SU-DHL-6 (cell line): Measurements from ENCODE around the gene OXSR1.
"Not testable (repeated sequence)": the region's sequence is repeated elsewhere in the genome, so short reads cannot be mapped to it uniquely, and the experiment has no call there.

Experiments used
- H2AFZ ChIP-seq: fragments of 200-600 bp; sonication (generic); 2 replicates; pipeline ENCODE4 v1.6.1; 2014; ENCODE audit warnings: low read depth, mild to moderate bottlenecking, moderate library complexity, mixed read lengths, antibody characterized with exemption, low read length; ENCODE audit not compliant: severe bottlenecking
- H3F3A ChIP-seq: fragments of 200-600 bp; shearing (Covaris generic); 2 replicates; pipeline ENCODE4 v1.6.0; 2016; ENCODE audit warnings: antibody characterized with exemption, mild to moderate bottlenecking; ENCODE audit not compliant: insufficient read depth
- H3K27ac ChIP-seq: fragments of 200-600 bp; sonication (generic); 2 replicates; pipeline ENCODE4 v1.5.1; 2016; ENCODE audit warnings: low read depth, mild to moderate bottlenecking, low read length, moderate library complexity, mixed read lengths
- H3K27me3 ChIP-seq: fragments of 200-600 bp; sonication (generic), shearing (Covaris generic); 2 replicates; pipeline ENCODE4 v1.6.0; 2014; ENCODE audit warnings: mild to moderate bottlenecking, low read length
- H3K36me3 ChIP-seq: fragments of 200-600 bp; sonication (generic); 2 replicates; pipeline ENCODE4 v1.6.1; 2014; ENCODE audit warnings: mild to moderate bottlenecking, low read length, mixed read lengths
- H3K4me2 ChIP-seq: fragments of 300-600, 200-600 bp; shearing (Covaris generic), sonication (generic); 2 replicates; pipeline ENCODE4 v1.6.0; 2014; ENCODE audit warnings: low read length, low read depth, mild to moderate bottlenecking; ENCODE audit not compliant: poor library complexity, severe bottlenecking
- H3K4me3 ChIP-seq: fragments of 200-600 bp; sonication (generic); 2 replicates; pipeline ENCODE4 v1.5.1; 2014; ENCODE audit warnings: antibody characterized with exemption, low read length, mild to moderate bottlenecking, mixed read lengths; ENCODE audit not compliant: insufficient read depth, poor library complexity, severe bottlenecking
- H3K79me2 ChIP-seq: fragments of 200-600 bp; sonication (generic); 2 replicates; pipeline ENCODE4 v1.6.1; 2014; ENCODE audit warnings: mild to moderate bottlenecking, low read length, moderate library complexity; ENCODE audit not compliant: insufficient read depth
- H3K9ac ChIP-seq: fragments of 200-600 bp; sonication (generic); 2 replicates; pipeline ENCODE4 v1.7.0; 2014; ENCODE audit warnings: mild to moderate bottlenecking, low read length
- H3K9me2 ChIP-seq: fragments of 200-600 bp; sonication (generic); replicated peaks from 2 replicates; pipeline ENCODE4 v1.6.1; 2014; ENCODE audit warnings: low read length; ENCODE audit not compliant: insufficient read depth
- H3K9me3 ChIP-seq: fragments of 200-600 bp; sonication (generic); 2 replicates; pipeline ENCODE4 v1.6.1; 2014; ENCODE audit warnings: low read length, mixed read lengths; ENCODE audit not compliant: insufficient read depth
- H4K20me1 ChIP-seq: fragments of 200-600 bp; sonication (generic); 2 replicates; pipeline ENCODE4 v1.6.1; 2014; ENCODE audit warnings: low read depth, mild to moderate bottlenecking, antibody characterized with exemption, low read length, moderate library complexity, mixed read lengths
- EZH2phosphoT487 ChIP-seq: fragments of 200-600 bp; sonication (generic), shearing (Covaris generic); conservative IDR thresholded peaks from 2 replicates; pipeline ENCODE4 v1.6.1; 2018; ENCODE audit warnings: mild to moderate bottlenecking, antibody characterized with exemption, low read length, moderate library complexity, mixed read lengths
- TF ChIP-seq, protein P1 (sequence below): fragments of 200-600 bp; sonication (generic); IDR thresholded peaks from one replicate; pipeline ENCODE4 v1.5.1; 2017; ENCODE audit warnings: antibody characterized with exemption, mild to moderate bottlenecking, low read length, moderate library complexity; ENCODE audit not compliant: insufficient read depth, poor library complexity, severe bottlenecking

The OXSR1 gene

DNA sequence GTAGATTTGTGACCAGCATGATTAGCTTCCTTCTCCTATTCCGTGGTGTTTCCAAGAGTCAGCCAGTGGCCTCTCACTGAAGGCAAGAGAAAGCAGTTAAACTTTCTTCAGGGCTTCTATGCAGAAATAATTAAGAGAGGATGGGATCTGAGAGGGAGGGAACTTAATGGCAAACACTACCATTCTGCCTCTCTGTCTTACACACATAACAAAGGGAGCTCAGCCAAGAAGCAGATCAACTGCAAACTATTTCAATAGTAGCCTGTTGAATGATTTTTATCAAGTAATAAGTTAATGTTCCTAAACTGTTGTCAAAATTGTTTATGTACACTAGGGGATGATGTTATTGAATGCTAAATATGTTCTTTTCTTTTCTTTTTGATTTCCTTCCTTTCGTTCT lies 11.8 kb downstream of the OXSR1 start:
- Histone ChIP-seq H3K4me3 (no peak overlapping the region), H3F3A (no peaks in the 10 kb centered on the region), H4K20me1 (peaks cover 24% of the 10 kb centered on the region; the same call in 1 of the 2 replicates), H3K9ac (no peak overlapping the region), H3K79me2 (peaks cover 97% of the 10 kb centered on the region), H3K27me3 (no peaks in the 10 kb centered on the region), H3K9me2 (no peaks in the 10 kb centered on the region), H2AFZ (no peak overlapping the region), H3K4me2 (no peak overlapping the region), H3K9me3 (no peaks in the 10 kb centered on the region), H3K36me3 (no peaks in the 10 kb centered on the region), H3K27ac (no peak overlapping the region)
- TF ChIP-seq EZH2phosphoT487, result no peak
- TF ChIP-seq, protein P1, sequence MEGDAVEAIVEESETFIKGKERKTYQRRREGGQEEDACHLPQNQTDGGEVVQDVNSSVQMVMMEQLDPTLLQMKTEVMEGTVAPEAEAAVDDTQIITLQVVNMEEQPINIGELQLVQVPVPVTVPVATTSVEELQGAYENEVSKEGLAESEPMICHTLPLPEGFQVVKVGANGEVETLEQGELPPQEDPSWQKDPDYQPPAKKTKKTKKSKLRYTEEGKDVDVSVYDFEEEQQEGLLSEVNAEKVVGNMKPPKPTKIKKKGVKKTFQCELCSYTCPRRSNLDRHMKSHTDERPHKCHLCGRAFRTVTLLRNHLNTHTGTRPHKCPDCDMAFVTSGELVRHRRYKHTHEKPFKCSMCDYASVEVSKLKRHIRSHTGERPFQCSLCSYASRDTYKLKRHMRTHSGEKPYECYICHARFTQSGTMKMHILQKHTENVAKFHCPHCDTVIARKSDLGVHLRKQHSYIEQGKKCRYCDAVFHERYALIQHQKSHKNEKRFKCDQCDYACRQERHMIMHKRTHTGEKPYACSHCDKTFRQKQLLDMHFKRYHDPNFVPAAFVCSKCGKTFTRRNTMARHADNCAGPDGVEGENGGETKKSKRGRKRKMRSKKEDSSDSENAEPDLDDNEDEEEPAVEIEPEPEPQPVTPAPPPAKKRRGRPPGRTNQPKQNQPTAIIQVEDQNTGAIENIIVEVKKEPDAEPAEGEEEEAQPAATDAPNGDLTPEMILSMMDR, result no peak

DNA sequence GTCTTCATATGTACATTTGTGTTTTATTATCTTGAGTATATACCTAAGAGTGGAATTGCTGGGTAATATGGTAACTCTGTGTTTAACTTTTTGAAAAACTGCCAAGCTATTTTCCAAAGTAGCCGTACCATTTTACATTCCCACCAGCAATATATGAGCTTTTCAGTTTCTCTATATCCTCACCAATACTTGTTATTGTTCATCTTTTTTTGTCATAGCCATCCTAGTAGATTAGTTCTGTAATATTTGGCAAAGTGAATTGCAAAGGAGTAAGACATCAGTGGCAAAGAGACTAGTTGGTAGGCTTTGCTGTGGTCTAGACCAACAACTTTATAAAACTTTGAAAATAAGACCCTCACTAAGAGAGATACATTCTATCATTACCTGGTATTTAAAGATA lies 21.4 kb downstream of the OXSR1 start:
- Histone ChIP-seq H3K4me3 (no peak overlapping the region), H3K79me2 (peaks cover 25% of the 10 kb centered on the region), H3K9ac (no peak overlapping the region), H3K27me3 (no peaks in the 10 kb centered on the region), H3K27ac (no peak overlapping the region), H3K36me3 (peaks cover 43% of the 10 kb centered on the region), H3K4me2 (no peak overlapping the region), H4K20me1 (0 out of 2 replicates have a peak, but pooled peaks cover 4% of the 10 kb centered on the region), H3K9me3 (peaks cover 4% of the 10 kb centered on the region; the same call in 1 of the 2 replicates), H3K9me2 (no peaks in the 10 kb centered on the region), H3F3A (no peaks in the 10 kb centered on the region), H2AFZ (no peak overlapping the region)
- TF ChIP-seq EZH2phosphoT487, result no peak
- TF ChIP-seq, protein P1, result no peak

DNA sequence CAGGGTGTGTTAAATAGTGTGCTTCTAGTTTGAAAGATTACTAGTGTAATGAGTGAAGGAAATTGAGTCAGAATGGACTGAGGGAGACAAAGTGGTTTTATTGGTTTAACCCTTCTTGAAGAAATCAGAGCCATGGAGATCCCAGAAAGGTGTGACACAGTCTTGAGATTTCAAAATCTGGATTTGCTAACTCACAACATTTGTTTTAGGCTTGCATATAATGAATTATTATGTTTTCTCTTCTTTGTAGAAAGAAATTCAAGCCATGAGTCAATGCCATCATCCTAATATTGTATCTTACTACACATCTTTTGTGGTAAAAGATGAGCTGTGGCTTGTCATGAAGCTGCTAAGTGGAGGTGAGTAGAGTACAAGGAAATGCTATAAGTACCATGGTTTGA lies 25.1 kb downstream of the OXSR1 start:
- H3K27ac ChIP-seq, result no peak overlapping the region
- no peaks in the 10 kb centered on the region for H4K20me1 ChIP-seq
- no peak for TF ChIP-seq EZH2phosphoT487
- TF ChIP-seq, protein P1, result no peak
- no peaks in the 10 kb centered on the region for H3F3A ChIP-seq
- H2AFZ ChIP-seq, result no peak overlapping the region
- no peak overlapping the region for H3K9ac ChIP-seq
- H3K9me2 ChIP-seq, result no peaks in the 10 kb centered on the region
- no peak overlapping the region for H3K4me2 ChIP-seq
- no peak overlapping the region for H3K4me3 ChIP-seq
- H3K36me3 ChIP-seq, result peaks cover 32% of the 10 kb centered on the region
- peaks cover 13% of the 10 kb centered on the region for H3K79me2 ChIP-seq
- H3K9me3 ChIP-seq, result peaks cover 4% of the 10 kb centered on the region; the same call in 1 of the 2 replicates
- no peaks in the 10 kb centered on the region for H3K27me3 ChIP-seq

DNA sequence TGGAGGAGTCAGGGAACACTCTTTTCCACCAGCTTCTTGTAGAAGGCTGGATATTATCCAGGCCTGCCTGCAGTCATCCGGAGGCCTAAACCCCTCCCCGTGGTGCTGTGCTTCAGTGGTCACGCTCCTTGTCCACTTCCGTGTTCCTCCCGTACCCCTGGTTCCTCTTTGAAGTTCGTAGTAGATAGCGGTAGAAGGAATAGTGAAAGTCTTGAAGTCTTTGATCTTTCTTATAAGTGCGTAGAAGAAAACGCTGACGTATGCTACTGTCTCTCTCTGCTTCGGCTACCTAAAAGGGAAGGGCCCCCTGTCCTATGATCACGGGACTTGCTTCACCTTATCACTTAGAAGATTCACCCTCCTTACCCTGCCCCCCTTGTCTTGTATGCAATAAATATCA lies 37.6 kb downstream of the OXSR1 start:
- H3K9ac ChIP-seq, H4K20me1 ChIP-seq, H3K9me3 ChIP-seq, H3K9me2 ChIP-seq, H3K27ac ChIP-seq, H3F3A ChIP-seq, H3K27me3 ChIP-seq, H3K4me3 ChIP-seq, H2AFZ ChIP-seq, H3K4me2 ChIP-seq: not testable (repeated sequence)
- peaks cover 28% of the 10 kb centered on the region for H3K36me3 ChIP-seq
- H3K79me2 ChIP-seq, result peaks cover 22% of the 10 kb centered on the region
